Testis (tissue), 2 donors: ENCODE results near the gene NRXN3.

Source experiments
- POLR2A ChIP-seq: fragments of 450-650 bp; IDR thresholded peaks from one replicate; pipeline ENCODE4 v1.6.1; 2017; ENCODE audit warnings: antibody characterized with exemption, mild to moderate bottlenecking, moderate library complexity
- TF ChIP-seq, protein P1 (sequence below), 3 experiments: fragments of 450-650 bp in 2 of 3; fragments of 200-600 bp in 1 of 3; sonication (generic) in 1 of 3; IDR thresholded peaks; one replicate each; pipeline ENCODE4 v1.5.1; 2016 to 2019; ENCODE audit warnings: antibody characterized with exemption in 3 of 3, mild to moderate bottlenecking in 2 of 3, moderate library complexity in 1 of 3

DNA sequence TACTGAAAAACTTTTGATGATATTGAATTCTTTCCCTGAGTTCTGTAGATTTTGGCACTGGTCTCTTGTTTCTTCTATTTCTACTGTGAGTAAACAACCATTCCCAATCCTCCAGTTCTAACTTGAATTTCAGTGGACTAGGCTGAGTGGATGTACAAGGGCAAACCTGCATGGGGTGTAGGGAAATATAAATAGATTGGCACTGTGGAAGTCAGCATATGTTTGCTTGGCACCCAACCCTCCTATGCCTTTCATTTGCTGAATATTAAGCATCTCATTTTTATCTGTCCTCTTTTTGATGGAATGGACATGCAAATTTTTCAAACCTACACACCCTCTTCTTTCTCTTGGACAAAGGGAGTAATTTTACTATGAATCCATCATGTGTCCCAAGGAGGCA lies 1212.9 kb downstream of the NRXN3 start:
- TF ChIP-seq, protein P1, sequence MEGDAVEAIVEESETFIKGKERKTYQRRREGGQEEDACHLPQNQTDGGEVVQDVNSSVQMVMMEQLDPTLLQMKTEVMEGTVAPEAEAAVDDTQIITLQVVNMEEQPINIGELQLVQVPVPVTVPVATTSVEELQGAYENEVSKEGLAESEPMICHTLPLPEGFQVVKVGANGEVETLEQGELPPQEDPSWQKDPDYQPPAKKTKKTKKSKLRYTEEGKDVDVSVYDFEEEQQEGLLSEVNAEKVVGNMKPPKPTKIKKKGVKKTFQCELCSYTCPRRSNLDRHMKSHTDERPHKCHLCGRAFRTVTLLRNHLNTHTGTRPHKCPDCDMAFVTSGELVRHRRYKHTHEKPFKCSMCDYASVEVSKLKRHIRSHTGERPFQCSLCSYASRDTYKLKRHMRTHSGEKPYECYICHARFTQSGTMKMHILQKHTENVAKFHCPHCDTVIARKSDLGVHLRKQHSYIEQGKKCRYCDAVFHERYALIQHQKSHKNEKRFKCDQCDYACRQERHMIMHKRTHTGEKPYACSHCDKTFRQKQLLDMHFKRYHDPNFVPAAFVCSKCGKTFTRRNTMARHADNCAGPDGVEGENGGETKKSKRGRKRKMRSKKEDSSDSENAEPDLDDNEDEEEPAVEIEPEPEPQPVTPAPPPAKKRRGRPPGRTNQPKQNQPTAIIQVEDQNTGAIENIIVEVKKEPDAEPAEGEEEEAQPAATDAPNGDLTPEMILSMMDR (IDR thresholded peaks at IDR 0.05) = no peak
- TF ChIP-seq POLR2A = no peak
